LNCAP (cell line): Measurements from ENCODE around the gene LRBA.

ENCODE experiments used
- CTCF ChIP-seq: fragments of 450-650 bp; IDR thresholded peaks from 2 replicates; pipeline ENCODE4 v1.5.1; 2017; ENCODE audit warnings: mild to moderate bottlenecking

Gene LRBA

GRCh38 chr4:150423503-150423902, 591.6 kb downstream of the LRBA start:
- no peak for TF ChIP-seq CTCF

DNA sequence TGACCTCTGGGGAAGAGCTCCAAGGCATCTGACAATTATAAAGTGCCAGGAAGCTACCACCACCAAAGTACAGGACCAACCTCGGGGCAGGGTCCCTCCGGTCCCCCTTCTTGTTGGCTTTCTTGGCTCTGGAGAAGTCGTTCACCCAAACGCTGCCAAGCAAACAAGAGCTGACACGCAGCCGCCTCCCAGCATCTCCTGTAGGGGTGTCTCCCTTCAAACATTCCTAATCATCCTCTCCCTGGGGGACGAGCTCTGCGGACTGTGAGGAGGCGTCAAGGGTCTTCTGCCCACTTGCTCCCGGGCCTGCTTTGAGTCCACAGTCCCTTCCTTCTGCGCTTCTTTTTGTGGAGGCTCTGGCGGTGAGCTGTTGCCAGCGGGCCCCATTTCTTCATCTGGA, 592.0 kb downstream of the LRBA start:
- TF ChIP-seq CTCF = no peak

DNA sequence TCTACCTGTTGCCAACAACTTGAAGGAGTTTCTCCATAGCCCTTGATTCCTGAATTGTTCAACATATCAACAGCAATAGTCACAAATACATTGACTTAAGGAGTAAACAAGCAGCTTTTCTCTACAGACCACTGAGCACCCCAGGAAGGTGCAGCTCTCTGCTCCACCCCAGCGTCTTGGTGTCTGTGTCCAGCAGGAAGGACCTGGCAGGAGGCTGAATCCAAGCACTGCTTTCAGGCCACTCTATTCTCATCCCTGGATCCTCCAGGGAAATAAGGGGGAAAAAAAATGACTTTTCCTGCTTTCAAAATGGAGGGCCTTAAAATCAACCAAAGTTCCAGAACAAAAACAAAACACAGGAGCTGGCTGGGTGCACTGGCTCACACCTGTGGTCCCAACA, 593.5 kb downstream of the LRBA start:
- no peak for TF ChIP-seq CTCF

DNA sequence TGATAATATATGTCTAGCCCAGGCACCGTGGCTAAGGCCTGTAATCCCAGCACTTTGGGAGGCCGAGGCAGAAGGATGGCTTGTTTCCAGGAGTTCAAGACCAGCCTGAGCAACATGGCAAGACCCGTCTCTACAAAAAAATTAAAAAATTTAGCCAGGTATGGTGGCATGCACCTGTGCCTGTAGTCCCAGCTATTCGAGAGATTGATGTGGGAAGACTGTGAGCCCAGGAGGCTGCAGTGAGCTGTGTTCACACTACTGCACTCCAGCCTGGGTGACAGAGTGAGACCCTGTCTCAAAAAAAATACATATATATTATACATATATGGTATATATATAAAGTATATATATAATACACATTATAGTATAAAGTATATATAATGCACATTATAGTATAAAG, 595.1 kb downstream of the LRBA start:
- TF ChIP-seq CTCF = no peak

DNA sequence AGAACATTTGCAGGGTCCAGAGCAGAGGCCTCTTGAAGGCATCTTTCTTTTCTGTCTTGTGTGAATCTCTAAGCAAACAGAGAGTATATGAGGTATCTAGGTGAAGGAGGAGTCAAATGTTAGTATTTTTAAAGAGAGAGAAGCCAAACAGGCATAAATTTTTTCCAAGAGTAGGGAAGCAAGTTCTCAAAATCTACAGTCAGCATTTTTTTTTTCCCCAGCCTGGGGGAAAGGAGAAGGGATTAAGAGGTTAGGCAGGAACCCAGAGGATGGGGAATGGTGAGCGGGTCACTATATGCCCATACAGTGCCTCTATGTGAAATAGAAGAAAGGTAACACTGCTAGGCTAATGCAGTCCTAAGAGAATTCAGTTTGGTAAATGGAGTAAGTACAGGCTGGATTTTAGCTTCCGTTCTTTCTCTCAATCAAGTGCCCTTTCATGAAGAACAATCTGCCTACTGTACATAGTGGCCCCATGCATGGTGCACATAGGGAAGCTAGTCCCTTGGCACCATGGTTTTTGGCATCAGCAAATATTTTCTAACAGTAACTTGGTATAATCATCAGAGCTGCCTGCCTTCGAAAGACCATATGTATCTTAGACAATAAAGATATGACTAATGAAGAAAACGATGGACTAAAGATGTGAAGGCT, 596.2 kb downstream of the LRBA start:
- TF ChIP-seq CTCF = no peak

GRCh38 chr4:150415213-150415612, 599.9 kb downstream of the LRBA start:
- TF ChIP-seq CTCF = no peak

DNA sequence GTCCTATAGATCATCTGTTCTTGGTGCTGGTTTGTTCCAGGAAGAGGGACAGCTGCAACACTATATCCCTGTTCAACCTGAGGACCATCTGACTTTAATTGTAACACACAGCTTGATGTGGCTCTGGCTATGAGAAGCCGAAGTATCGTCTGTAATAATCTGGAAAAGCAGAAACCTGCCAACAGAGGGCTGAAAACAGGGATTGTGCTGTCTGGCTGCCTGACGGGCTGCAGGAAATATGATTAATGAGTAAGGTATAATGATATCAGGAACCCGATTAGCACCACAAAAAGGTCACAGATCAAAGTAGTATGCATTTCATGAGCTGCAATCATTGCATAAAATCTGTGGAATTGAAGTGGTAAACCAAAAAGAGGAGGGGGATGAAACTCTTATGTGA, 603.6 kb downstream of the LRBA start:
- no peak for TF ChIP-seq CTCF

DNA sequence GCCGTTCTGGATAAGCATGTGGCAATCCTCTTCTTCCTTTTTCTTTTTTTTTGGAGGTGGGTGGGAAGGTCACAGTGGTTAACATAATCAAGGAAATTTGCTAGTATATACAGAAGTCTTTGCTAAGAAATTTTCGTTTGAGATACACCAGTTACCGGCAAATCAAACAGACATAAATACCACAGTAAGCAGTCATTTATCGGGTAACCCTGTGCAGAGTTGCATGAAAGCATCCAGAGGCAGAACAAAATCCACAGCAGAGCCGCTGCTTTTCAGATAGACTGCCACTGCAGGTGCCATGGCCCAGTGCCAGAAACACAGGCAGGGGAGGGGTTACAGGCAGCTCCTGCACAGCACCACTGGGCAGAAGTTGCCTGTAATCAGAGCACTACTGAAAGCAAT, 612.2 kb downstream of the LRBA start:
- no peak for TF ChIP-seq CTCF
